Brain microvascular endothelial cell (primary cell): ENCODE measurements around the gene SLC39A10.

Experiments used
- DNase-seq: peaks from one replicate; pipeline ENCODE4 v3.0.0-alpha.2; 2020
- H3K27ac ChIP-seq: fragments of 250-450 bp; sonication (Bioruptor Pico); 2 replicates; pipeline ENCODE4 v1.5.1; 2020; ENCODE audit warnings: mild to moderate bottlenecking, moderate library complexity
- H3K27me3 ChIP-seq: fragments of 250-450 bp; sonication (Bioruptor Pico); replicated peaks from 2 replicates; pipeline ENCODE4 v1.5.1; 2020; ENCODE audit warnings: mild to moderate bottlenecking
- H3K36me3 ChIP-seq: fragments of 250-450 bp; sonication (Bioruptor Pico); replicated peaks from 2 replicates; pipeline ENCODE4 v1.5.1; 2020; ENCODE audit warnings: mild to moderate bottlenecking
- H3K4me3 ChIP-seq: 2 replicates; pipeline ENCODE4 v1.5.1; 2011; ENCODE audit warnings: low read depth, mild to moderate bottlenecking, control low read depth, low read length, moderate library complexity
- CTCF ChIP-seq: IDR thresholded peaks from 2 replicates; pipeline ENCODE4 v1.5.1; 2011; ENCODE audit warnings: low read depth, mild to moderate bottlenecking, moderate library complexity, low read length, control low read depth, inconsistent platforms; ENCODE audit errors: missing control alignments
- in situ Hi-C: cut with HindIII; loops from 2 replicates; pipeline ENCODE4 v1.10.0; 2017; ENCODE audit warnings: low sequenced_read_pairs, low pct_ligation_motif_present

The SLC39A10 gene

DNA sequence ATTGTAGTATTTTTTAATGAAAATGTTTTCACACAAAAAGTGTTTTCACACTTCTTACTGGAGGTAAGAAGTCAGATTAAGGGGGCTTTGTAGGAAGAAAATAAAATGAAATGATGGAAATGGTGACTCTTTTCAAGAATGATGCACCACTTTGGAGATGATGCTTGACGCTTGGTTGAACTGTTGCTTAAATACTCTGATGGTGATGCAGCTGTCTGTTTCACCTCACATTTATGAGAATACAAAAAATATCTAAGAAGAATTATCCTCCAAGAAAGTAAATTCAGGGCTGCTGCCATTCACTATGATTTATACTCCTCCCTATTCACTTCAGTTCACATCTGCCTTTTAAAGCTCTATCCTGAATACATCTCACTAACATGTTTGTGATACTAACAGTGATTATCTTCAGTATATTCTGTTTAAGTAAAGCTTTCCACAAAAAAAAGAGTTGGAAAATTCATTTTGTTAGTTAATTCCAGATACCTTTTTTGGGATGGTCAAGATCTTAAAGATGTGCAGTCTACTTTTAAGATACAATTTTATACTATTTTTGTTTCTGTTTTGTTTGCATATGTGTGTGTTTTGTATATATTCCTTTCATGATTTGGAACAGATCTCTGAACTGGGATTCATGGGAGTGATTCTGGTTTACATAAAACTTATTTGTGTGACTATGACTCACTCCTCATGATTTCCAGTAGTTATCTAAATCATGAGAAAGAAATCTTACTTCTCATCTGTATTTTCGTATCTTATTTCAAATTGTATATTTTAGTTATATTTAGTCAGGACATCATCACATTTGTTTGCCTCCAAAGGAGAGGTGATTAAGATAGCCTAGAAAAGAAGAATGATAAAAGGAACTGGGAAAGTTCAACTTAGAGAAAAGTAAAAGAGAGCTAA is 53.1 kb downstream of the SLC39A10 start:
- no peaks in the 10 kb centered on the region for H3K36me3 ChIP-seq
- H3K27ac ChIP-seq, result peak overlapping the region; percentile 55
- DNase-seq, result no peak
- in situ Hi-C loops, result no loop called here
- no peaks in the 10 kb centered on the region for H3K27me3 ChIP-seq
- no peak overlapping the region for H3K4me3 ChIP-seq
- TF ChIP-seq CTCF, result no peak

GRCh38 chr2:195711478-195711877 is 54.5 kb downstream of the SLC39A10 start:
- H3K27me3 ChIP-seq, result no peaks in the 10 kb centered on the region

DNA sequence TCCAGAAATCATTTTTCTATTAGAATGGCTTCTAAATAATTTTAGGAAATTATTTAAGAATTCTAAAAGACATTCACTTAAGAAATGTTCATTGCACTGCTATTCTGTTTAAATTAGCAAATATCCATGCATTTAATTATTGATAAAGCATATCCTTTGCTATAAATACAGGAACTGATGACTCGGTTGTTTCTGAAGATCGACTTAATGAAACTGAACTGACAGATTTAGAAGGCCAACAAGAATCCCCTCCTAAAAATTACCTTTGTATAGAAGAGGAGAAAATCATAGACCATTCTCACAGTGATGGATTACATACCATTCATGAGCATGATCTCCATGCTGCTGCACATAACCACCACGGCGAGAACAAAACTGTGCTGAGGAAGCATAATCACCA is 59.4 kb downstream of the SLC39A10 start:
- no peaks in the 10 kb centered on the region for H3K27me3 ChIP-seq
- in situ Hi-C loops, result no loop called here

More at GRCh38 chr2:195711478-195711877, 54.5 kb downstream of the SLC39A10 start:
- H3K36me3 ChIP-seq, result no peaks in the 10 kb centered on the region
- no peak overlapping the region for H3K4me3 ChIP-seq
- DNase-seq, result no peak
- TF ChIP-seq CTCF, result no peak
- in situ Hi-C loops, result no loop called here
- H3K27ac ChIP-seq, result no peak overlapping the region

DNA sequence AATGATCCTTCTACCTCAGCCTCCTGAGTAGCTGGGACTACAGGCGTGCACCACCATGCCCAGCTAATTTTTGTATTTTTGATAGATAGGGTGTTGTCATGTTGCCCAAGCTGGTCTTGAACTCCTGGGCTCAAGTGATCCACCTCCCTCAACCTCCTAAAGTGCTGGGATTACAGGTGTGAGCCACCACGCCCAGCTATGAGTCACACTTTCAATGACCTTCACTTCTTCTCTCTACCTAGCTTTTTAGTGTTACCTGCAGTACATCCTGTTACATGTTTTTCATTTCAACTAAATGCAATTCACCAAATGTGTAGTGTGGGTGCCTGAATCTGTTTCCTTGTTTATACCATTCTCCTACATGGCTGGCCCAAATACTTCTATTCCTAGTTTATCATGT is 64.0 kb downstream of the SLC39A10 start:
- Histone ChIP-seq H3K4me3 (no peak overlapping the region), H3K36me3 (no peaks in the 10 kb centered on the region), H3K27me3 (no peaks in the 10 kb centered on the region), H3K27ac (no peak overlapping the region)
- no peak for DNase-seq
- in situ Hi-C loops, result no loop called here
- no peak for TF ChIP-seq CTCF

More for the DNA sequence above, 59.4 kb downstream of the SLC39A10 start:
- no peak for DNase-seq
- Histone ChIP-seq H3K4me3 (no peak overlapping the region), H3K36me3 (no peaks in the 10 kb centered on the region), H3K27ac (no peak overlapping the region)
- TF ChIP-seq CTCF, result no peak

GRCh38 chr2:195722075-195722474 is 65.0 kb downstream of the SLC39A10 start:
- H3K4me3 ChIP-seq, result no peak overlapping the region
- no peaks in the 10 kb centered on the region for H3K27me3 ChIP-seq
- H3K36me3 ChIP-seq, result no peaks in the 10 kb centered on the region
- in situ Hi-C loops, result no loop called here
- no peak overlapping the region for H3K27ac ChIP-seq
- DNase-seq, result no peak
- no peak for TF ChIP-seq CTCF
